Stimulated activated CD8-positive, alpha-beta memory T cell treated with anti-CD3 and anti-CD28 coated beads, Interleukin-12 subunit alpha, Interleukin-12 subunit beta, amount 100 ng/mL, for 4 hours (primary cell): Measurements from ENCODE around the gene CRB1.
"Not testable (repeated sequence)": the region's sequence is repeated elsewhere in the genome, so short reads cannot be mapped to it uniquely, and the experiment has no call there.

Experiments
- DNase-seq: peaks from one replicate; pipeline ENCODE4 v3.0.0-alpha.2; 2020; ENCODE audit warnings: low read depth

Gene CRB1

GRCh38 chr1:197399755-197400521 lies 131.9 kb downstream of the CRB1 start:
- DNase-seq, result no peak

GRCh38 chr1:197400522-197400902 lies 132.5 kb downstream of the CRB1 start:
- no peak for DNase-seq

- DNase-seq, result no peak
Measured at GRCh38 chr1:197402189-197402588, 134.1 kb downstream of the CRB1 start.

GRCh38 chr1:197404774-197405173 lies 136.7 kb downstream of the CRB1 start:
- not testable (repeated sequence) for DNase-seq

GRCh38 chr1:197405614-197406013 lies 137.6 kb downstream of the CRB1 start:
- not testable (repeated sequence) for DNase-seq

DNA sequence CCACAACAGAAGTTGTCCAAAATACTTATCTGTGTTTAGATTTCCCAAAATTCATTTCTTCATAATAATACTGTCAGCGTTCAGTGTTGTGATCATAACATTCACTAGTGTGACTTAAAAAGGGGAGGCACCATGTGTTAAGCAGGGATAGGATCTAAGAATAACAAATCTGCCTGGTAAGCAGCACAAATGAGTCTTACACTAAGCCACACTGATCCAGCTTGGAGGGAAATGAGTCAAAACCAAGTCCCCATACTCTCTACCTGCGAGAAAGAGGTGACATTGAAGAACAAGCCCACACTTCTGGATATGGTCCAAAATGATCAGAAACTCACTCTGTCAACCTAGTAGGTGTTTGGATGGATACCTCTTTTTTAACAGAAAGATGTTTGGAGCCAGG lies 145.5 kb downstream of the CRB1 start:
- DNase-seq, result no peak

GRCh38 chr1:197415221-197415620 lies 147.2 kb downstream of the CRB1 start:
- DNase-seq, result no peak

- no peak for DNase-seq
Measured at GRCh38 chr1:197418693-197419092, 150.6 kb downstream of the CRB1 start.

DNA sequence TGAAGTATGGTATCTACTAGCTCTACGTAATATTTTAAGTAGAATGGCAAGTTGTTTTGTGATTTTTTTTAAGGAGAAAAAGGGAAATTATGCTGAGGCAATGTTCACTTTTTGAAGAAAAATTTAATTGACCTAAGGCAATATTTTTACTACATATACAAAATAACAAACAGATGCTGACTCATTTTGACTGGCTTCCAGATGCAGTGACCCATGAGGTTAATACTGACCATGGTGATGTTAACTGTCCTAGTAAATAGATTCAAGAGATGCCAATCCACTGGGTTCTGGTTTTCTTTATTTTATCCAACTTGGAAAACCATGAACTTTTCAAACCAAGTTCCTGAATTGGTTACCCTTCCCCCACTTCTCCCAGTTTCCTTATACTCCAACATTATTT lies 154.9 kb downstream of the CRB1 start:
- DNase-seq, result no peak

DNA sequence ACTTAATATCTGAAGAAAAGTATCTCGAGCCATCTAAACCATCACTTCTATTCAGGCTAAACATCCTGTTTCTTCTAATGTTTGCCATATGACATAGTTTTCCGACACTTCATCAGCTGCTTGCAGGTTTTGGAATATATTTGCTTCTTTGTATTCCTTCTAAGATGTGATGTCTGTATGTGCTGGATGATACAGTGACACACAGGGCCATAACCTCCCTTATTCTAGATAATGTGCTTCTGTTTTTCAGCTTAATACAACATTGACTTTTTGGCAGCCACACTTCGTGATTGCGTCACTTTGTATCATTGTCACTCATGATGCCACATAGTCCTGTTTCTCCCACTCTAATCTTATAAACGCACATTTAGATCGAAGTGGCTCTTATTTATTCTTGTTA lies 156.3 kb downstream of the CRB1 start:
- DNase-seq, result no peak

DNA sequence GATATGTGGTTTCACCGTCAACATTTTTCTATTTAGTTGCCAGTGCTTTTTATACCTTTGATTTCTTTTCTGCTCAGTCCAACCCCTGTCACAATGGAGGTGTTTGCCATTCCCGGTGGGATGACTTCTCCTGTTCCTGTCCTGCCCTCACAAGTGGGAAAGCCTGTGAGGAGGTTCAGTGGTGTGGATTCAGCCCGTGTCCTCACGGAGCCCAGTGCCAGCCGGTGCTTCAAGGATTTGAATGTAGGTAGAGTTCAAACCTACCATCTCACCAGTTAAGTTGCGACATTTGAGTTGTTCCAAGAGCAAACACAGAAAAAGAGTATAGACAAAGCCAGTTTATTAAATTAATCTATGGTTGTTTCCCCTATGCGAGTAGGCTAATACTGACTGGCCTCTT lies 161.3 kb downstream of the CRB1 start:
- no peak for DNase-seq

DNA sequence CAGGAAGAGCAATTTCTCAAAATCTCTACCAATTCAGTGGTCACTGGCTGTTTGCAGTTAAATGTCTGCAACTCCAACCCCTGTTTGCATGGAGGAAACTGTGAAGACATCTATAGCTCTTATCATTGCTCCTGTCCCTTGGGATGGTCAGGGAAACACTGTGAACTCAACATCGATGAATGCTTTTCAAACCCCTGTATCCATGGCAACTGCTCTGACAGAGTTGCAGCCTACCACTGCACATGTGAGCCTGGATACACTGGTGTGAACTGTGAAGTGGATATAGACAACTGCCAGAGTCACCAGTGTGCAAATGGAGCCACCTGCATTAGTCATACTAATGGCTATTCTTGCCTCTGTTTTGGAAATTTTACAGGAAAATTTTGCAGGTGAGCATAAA lies 167.2 kb downstream of the CRB1 start:
- DNase-seq, result no peak

DNA sequence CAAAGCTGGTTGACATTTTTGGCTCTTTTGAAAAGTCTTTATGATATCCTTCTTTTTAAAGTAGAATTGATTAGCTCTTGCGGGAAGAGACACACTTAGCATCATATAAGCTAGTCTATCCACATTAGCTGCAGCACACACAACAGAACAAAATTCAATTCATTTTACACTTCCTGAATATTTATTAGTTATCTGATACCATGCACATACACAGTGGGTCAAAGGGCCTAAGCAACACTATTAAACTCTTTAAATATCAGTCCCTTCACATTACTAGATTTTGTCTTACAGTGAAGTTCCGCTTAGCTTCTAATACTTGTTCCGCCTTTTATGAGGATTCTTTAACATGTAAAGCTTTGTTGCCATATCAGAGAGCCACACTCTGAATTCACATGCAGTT lies 169.5 kb downstream of the CRB1 start:
- DNase-seq, result no peak

GRCh38 chr1:197438010-197438790 lies 170.1 kb downstream of the CRB1 start:
- no peak for DNase-seq

GRCh38 chr1:197439708-197440280 lies 171.7 kb downstream of the CRB1 start:
- no peak for DNase-seq

DNA sequence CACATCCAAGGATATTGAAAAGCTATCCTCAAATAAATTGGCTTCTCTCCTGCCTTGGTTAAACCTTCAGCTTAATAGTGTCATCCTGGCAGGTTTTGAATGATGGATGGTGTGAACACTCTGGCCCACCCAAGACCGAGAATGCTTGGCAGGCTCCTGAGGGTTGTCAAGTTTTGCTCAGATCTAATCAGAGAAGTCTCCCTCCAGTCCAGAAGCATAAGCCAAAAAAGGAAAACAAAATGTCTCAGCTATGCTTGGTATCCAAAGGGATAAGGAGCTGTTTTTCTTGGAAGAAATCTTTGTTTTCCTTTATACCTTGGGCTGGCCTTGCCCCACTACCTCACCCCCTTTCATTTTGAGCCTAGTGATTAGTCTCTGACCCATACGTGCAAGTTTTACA lies 172.7 kb downstream of the CRB1 start:
- DNase-seq, result no peak

- no peak for DNase-seq
Measured at GRCh38 chr1:197441999-197442414, 174.0 kb downstream of the CRB1 start.

DNA sequence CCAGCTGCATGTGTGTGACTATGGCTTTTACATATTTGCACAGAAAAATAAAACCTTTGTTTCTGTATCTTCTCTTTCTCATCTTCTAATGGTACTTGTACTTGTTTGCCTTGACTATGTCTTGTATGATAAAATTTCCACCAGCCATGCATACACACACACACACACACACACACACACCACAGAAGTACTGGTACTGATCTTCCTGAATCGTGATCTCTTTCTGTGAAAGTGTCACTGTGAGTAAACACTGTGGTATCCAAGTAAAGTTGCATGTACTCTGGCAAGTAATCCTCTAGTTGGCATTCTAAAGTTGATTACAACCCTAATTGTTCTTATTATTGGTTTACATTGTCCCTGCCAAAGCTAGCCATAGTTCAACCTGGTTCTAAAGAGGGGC lies 176.7 kb downstream of the CRB1 start:
- no peak for DNase-seq

- no peak for DNase-seq
Measured at GRCh38 chr1:197448121-197448779, 180.2 kb downstream of the CRB1 start.

DNA sequence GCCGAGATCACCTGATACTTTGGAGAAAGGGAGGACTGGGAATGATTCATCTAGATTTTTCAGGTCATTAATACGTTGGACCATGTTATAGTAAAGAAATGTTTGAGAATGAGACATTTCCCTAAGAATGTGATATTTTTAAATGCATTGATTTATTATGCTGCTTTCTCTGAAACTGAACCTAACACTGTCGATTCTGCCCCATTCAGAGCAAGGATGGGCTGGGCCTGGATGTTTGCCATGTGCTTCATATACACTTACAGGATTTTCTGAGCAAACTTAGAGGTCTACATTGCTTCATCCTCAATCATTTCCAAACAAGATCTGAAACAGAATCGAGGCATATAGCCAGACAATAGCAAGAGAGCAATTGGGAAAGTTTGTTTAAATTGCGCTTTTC lies 183.3 kb downstream of the CRB1 start:
- no peak for DNase-seq

GRCh38 chr1:197453376-197454058 lies 185.5 kb downstream of the CRB1 start:
- no peak for DNase-seq

GRCh38 chr1:197462539-197462938 lies 194.5 kb downstream of the CRB1 start:
- no peak for DNase-seq
